NCI-H1930 (cell line): ENCODE results near the gene KCNH3.

Experiments
- DNase-seq, 2 experiments: peaks; one replicate each; lab custom pipeline; 2025; lab: John Stamatoyannopoulos, UW

KCNH3 gene

DNA sequence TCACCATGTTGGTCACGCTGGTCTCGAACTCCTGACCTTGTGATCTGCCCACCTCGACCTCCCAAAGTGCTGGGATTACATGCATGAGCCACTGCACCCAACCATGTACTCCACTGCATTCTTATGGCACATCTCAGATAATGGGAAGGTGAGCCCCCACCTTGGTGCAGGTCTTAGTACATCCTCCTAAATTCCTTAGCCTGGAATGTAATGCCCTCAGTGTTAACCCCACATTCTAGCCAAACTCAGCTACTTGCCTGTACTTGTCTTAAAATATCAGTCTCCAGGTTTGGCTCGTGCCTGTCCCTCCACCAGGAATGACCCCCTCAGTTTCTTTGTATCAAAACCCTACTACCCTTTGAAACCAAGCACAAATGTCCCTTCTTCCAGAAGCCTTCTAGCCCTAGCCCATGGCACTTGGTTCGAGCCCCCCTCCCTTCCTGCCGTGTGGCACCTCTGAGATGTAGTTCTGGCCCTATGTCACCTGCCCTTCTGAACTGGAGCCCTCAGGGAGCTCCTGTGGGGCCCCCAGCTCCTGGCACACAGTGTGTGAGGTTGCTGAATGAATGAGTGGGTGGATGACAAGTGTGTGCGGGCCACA, 8.4 kb downstream of the KCNH3 start:
- no peak for DNase-seq

DNA sequence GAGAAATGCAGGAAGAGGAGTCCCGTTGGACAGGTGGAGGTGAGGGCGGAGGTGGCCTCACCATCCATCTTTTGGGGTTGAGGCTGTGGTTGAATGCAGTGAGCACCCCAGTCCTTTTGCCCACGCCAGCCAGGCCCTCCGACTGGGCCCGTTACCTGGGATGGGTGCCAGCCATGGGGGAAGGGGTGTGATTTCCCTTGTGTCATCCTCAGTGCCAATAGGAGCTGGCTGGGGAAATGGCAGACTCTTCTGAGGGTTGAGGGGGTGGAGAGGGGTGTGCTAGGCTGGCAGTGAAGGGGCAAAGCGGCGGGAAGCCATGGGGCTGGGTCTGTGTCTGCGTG, 9.6 kb downstream of the KCNH3 start:
- DNase-seq, result no peak

DNA sequence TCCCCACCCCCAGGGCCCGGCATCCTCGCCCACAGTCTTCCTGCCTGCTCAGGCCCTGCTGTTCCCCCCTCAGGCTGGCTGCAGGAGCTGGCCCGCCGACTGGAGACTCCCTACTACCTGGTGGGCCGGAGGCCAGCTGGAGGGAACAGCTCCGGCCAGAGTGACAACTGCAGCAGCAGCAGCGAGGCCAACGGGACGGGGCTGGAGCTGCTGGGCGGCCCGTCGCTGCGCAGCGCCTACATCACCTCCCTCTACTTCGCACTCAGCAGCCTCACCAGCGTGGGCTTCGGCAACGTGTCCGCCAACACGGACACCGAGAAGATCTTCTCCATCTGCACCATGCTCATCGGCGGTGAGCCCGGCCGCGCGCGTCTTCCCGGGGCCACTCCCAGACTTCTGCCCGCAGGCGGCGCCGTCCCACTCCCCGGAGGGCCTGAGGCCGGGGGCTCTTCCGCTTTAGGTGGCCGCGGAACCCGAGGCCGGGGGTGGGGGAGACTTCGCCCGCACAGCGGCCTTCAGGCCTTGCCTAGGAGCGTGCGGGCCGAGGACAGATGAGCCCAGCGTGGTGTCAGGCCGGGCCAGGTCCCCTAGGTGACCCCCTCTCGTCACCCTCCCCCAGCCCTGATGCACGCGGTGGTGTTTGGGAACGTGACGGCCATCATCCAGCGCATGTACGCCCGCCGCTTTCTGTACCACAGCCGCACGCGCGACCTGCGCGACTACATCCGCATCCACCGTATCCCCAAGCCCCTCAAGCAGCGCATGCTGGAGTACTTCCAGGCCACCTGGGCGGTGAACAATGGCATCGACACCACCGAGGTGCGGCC, 10.2 kb downstream of the KCNH3 start:
- no peak for DNase-seq

DNA sequence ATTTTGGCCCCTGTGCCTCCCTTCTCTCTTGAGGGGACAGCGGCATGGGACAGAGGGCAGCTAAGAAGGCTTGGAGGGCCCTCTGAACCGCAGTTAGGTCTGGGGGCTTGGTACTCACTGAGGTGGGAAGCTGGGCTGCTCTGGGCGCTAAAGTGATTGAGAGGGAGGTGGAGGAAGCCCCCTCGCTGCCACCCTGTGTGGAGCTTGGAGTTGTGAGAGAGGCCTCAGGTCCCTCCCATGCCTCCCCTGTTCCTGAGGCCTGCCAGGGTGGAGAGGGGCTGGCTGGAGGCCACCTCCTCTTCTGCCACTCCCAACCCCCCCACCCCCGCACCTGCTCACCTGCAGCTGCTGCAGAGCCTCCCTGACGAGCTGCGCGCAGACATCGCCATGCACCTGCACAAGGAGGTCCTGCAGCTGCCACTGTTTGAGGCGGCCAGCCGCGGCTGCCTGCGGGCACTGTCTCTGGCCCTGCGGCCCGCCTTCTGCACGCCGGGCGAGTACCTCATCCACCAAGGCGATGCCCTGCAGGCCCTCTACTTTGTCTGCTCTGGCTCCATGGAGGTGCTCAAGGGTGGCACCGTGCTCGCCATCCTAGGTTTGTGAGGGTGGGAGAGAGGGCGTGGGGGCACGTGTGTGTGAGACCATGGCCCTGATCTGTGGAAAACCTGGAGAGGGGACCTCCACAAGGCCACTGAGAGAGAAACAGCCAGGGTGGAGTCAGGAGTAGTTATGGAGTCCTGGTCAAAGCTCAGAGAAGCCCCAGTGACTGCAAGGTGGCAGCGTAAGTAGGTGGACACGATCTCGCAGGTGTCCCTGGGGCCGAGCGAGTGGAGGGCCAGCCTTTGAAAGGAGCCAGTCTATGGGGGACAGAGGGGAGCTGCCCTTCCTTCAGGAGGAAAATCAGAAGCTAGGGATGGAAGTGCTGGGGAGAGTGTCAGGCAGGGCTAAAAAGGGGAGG, 11.2 kb downstream of the KCNH3 start:
- no peak for DNase-seq

DNA sequence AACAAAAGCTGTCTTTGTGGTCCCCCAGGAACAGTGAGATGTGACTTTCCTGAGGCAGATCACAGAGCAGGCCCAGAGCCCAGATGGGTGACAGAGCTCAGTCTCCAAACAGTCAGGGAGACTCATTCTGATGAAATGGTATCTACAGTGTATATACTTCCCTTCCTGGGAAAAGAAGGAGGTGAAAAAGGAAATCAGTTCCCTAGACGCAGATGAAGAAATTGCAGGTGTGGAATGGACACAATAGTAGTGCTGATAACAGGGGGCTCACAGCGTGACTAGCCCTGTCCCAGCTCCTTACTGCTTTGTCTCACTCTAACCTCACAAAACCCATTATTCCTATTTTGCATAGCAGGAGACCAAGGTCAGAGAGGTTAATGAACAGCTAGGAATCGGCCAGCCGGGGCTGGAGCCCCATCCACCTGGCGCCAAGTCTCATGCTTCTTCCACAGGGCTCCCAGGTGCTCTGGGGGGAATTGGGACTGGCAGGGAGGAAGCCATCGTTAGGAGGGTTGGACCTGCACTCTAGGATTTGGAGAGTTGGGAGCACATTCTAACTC, 11.9 kb downstream of the KCNH3 start:
- DNase-seq, result no peak

DNA sequence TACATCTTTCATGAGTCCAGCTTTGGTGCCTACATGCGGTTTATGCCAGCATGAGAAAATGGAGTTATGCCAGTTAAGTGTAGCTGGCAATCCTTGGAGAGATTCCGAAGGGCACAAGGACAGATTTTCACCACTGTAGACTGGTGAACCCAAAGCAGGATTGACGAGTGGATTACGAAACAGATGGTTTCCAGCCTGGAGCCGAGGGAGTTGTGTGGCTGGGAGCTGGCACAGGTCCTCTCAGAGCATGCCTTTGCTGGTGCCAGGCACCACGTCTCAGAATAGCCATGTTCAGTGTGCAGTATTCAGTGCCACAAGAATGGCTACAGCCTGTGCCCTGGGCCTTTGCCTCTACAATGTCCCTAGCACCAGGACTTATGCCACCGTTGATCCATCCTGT, 13.2 kb downstream of the KCNH3 start:
- no peak for DNase-seq

DNA sequence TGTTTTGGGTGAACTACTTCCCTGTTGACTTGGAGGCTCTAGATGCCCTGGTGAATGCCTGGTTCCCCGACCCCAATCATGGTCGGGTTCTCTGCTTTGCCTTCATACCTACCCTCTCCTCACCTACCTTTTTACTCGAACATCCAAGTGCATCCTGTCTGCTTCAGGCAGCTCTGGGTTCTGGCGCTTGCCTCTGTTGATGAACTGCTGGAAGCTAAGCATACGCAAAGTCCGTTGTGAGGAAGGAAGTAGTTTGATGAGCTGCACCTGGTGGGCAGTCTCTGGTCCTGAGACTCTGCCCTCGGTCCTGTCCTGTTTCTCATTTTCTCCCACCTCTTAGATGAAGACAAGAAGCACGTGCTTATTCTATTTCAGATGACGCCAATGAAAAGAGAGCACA, 13.6 kb downstream of the KCNH3 start:
- DNase-seq, result no peak

DNA sequence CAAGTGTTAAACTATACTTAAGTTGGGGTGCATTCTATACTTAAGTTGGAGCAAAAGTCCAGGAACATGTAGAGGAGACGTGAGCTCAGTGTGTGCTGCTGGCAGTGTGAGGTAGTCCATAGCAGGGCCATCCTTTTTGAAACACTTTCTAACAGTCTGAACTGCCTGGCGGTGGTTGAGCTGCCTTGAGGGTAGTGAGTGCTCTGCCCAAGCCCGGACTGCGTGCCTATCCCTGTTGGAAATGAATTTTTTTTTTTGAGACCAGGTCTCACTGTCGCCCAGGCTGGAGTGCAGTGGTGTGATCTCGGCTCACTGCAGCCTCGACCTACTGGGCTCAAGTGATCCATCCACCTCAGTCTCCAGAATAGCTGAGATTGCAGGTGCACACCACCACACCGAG, 14.1 kb downstream of the KCNH3 start:
- no peak for DNase-seq

DNA sequence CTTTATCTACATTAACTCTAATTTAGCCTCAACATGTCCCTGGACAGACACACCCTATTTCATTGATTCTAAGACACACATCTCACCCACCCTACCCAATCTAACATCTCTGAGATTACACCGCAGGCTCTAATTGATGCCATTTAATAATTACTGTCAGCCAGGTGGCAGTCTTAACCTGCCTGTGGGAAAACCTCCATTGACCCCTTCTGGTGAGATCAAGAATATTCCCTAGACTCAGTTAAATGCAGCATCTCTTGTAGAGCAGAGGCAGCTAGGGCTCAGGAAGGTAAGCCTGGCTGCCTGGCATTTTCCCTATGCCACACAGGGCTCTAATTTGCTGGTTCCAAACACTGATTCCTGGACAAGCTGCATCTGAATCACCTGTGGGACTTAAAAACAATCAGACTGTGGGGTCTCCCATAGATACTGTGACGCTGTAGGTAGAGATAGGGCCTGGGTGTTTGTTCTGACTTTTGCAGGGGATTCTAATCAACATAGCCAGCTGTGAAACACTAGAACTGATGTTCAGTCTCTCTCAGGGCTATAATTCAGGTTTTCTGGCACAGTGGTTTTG, 14.8 kb downstream of the KCNH3 start:
- DNase-seq, result peak; percentile 19 to 43

DNA sequence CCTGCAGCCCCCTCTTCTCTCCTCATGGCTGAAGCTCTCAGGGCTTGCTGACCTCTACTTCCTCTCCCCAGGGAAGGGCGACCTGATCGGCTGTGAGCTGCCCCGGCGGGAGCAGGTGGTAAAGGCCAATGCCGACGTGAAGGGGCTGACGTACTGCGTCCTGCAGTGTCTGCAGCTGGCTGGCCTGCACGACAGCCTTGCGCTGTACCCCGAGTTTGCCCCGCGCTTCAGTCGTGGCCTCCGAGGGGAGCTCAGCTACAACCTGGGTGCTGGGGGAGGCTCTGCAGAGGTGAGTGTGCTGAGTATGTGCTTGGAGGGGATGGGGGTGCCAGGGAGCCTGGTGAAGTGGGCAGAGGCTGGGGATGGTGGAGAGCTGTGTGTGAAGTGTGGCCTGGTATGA, 15.4 kb downstream of the KCNH3 start:
- no peak for DNase-seq

DNA sequence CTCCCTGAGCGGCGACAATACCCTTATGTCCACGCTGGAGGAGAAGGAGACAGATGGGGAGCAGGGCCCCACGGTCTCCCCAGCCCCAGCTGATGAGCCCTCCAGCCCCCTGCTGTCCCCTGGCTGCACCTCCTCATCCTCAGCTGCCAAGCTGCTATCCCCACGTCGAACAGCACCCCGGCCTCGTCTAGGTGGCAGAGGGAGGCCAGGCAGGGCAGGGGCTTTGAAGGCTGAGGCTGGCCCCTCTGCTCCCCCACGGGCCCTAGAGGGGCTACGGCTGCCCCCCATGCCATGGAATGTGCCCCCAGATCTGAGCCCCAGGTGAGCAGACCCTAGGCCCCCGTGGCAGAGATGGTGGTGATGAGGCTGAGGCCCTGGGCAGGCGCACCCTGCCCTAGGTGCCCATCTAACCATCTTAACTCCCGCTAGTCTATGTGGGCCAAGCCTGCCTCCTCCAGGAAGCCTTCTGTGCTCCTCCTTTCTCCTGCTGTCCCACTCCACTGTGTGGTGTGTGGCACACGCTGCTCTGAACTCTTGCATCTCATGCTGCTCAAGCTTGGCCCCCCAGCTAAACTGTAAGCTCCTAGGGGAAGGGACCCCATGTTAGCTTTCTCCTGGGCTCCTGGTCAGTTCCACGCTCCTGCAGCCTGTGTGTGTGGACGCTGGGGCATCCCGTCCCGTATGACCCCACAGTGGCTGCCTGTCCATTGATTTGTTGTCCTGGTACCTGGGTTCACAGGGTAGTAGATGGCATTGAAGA, 17.0 kb downstream of the KCNH3 start:
- DNase-seq, result no peak

DNA sequence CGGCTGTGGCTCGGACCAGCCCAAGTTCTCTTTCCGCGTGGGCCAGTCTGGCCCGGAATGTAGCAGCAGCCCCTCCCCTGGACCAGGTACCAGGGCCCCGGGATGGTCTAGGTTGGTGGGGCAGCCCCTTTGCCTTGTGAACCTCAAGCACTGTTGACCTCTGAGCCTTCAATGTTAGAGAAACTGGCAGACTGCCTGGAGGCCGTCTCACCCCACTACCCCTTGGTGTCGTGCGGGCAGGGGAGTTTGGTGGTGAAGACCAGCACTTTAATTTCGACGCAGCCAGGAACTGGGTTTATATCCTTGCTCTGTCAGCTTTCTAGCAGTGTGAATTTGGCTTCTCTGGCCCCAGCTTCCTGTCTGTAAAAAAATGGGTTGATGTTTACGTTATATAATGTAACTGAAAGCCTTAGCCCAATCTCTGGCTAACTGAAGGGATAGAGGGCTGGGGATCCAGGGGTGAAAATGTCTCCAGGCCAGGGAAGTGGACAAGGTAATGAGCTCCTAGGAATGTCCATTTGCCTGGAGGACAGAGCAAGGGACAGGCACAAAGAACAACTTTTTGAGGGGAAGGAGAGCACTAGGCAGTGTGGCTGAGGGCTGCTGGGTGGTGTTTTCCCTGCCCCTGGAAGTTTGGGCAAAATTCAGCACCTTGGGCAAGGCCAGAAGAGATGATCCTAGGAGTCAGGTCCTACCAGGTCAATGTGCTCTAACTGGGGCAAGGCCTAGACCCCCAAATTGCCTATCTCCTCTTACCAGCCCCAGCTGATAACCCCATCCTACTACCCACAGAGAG, 17.8 kb downstream of the KCNH3 start:
- no peak for DNase-seq

DNA sequence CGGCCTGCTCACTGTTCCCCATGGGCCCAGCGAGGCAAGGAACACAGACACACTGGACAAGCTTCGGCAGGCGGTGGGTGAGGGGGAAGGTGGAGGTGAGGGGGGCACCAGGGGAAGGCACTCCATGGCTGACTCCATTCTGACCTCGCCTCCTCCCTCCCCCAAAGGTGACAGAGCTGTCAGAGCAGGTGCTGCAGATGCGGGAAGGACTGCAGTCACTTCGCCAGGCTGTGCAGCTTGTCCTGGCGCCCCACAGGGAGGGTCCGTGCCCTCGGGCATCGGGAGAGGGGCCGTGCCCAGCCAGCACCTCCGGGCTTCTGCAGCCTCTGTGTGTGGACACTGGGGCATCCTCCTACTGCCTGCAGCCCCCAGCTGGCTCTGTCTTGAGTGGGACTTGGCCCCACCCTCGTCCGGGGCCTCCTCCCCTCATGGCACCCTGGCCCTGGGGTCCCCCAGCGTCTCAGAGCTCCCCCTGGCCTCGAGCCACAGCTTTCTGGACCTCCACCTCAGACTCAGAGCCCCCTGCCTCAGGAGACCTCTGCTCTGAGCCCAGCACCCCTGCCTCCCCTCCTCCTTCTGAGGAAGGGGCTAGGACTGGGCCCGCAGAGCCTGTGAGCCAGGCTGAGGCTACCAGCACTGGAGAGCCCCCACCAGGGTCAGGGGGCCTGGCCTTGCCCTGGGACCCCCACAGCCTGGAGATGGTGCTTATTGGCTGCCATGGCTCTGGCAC, 18.5 kb downstream of the KCNH3 start:
- DNase-seq, result no peak

DNA sequence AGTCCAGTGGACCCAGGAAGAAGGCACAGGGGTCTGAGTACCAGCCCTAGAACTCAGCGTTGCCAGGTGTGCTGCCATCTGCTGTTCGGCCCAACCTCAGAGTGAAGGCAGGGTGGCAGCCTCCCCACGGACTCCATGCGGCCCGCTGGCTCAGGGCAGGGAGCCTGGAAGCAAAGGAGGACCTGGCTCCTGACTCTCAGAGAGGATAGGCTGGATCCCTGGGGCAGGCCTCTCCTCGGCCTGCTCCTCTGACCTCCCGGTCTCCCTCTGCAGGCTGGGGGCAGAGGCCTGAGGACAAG, 19.0 kb downstream of the KCNH3 start:
- DNase-seq, result no peak

DNA sequence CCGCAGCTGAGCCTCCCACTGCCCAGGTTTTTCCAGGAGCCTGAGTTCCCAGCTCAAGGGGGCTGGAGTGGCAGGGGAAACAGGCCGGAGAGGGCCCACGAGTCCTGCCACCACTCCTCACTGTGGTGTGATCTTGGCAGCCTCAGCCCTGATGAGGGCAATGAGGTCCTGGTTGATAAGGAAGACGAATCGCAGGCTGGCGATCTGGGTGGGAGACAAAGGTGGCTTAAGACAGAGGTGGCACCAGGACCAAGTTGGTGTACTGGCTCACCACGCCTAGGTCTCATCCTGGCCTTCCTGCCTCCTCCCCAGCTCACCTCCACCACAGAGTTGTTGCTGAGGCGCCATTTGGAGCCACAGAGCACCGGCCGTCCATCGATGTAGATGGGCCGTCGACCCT, 19.7 kb downstream of the KCNH3 start:
- DNase-seq, result no peak

DNA sequence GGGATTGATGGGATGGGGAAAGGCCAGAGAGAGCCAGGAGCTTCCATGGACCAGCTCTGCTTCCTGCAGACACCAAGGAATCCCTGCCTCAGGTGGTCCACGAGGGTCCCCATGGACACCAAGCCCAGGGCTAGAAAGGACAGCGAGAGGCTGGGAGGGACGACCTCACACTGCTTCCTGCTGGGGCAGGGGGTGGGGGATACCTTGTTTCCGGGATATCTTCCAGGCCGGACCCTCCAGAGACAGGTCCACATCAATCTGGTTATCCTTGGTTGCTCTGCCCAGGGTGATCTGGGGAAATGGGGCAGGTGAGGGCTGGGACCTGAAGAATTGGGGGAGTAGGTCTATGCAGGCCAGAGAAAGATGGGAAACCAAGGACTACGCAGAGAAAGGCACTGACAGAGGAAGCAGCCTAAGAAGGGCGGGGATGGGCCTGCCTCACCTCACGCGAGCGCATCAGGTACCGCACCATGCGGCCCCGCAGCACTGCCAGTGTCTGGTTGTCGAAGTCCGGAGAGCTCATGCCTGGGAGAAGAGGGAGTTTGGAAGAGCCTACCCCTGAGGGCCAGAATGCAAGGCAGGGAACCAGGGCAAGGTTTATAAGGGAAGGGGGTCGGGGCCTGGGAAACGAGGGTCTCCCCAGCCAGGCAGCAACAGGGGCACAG, 20.3 kb downstream of the KCNH3 start:
- DNase-seq, result no peak

DNA sequence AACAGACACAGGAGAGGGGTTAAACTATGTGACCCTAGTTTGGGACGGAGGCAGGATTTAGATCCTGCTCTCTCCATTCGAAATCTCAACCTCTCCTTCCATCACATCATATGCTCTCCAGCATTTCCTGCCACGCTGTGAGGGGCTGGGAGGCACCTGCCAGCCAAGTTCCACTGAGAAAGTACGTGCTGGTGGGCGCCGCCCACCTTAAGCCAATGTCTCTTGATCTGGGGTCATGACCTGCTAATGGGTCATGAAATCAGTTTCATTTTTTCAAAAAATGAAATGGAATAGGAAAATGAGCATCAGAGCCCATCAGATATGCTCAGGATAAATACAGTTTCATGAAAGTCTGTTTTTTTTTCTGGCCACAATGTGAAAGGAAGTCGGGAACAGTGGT, 21.9 kb downstream of the KCNH3 start:
- DNase-seq, result no peak

DNA sequence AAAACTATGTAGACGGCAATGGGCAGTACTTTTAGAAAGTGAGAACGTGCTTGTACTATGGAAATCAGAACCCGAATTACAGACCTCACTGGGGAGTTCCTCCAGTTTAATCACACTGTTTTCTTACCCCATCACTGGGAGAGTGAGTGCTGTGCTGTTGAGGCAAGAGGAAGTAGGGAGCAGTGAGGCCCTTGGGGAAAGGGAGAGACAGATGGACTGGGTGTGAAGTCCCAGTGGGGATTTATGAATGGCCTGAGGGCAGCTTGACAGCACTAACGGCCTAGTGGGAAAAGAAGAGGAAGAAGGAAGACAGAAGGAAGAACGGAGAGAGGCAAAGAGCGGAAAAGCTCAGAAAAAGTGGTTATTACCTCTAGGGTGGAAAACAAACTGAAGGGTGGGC, 23.4 kb downstream of the KCNH3 start:
- no peak for DNase-seq

DNA sequence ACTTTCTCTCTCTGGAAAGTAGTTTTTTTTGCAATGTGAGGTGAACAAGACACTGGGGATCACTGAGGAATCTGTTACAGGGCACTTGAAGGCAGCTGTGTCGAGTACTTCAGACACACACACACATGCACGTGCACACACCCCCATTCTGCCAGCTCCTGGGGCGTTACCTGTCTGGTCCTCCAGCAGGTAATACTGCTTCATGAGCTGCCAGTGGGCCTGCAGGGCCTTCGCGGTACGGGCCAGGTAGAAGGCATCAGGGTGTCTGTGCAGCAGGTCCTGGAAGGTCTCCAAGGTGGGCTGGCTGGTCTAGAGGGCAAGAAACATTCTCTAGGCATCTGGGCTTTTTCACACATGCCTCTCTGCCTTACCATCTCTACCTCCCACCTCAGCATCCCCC, 24.0 kb downstream of the KCNH3 start:
- no peak for DNase-seq
